Astrocyte (in vitro differentiated cells and primary cell): Measurements from ENCODE around the gene TACSTD2. TPM values are rescaled to one million over a fixed set of nuclear protein-coding genes. Genes with fewer than 3 reads are reported as not detected.
"Not testable (repeated sequence)": the region's sequence is repeated elsewhere in the genome, so short reads cannot be mapped to it uniquely, and the experiment has no call there.

Source experiments
- DNase-seq: peaks from one replicate; pipeline ENCODE4 v3.0.0-alpha.2; 2010; ENCODE audit warnings: low read depth
- FAIRE-seq: peaks from 2 replicates; lab custom pipeline; 2011; peaks lifted over from hg19 to GRCh38; lab: Jason Lieb, UNC
- H2AFZ ChIP-seq: 2 replicates; pipeline ENCODE4 v1.6.0; 2012; ENCODE audit warnings: low read depth, low read length, inconsistent platforms
- H3K27ac ChIP-seq: 2 replicates; pipeline ENCODE4 v1.5.1; 2011; ENCODE audit warnings: low read depth, low read length, inconsistent platforms
- H3K27me3 ChIP-seq: 2 replicates; pipeline ENCODE4 v1.6.0; 2011; ENCODE audit warnings: low read length, inconsistent platforms; ENCODE audit not compliant: insufficient read depth
- H3K36me3 ChIP-seq: 2 replicates; pipeline ENCODE4 v1.5.1; 2011; ENCODE audit warnings: low read length, inconsistent platforms; ENCODE audit not compliant: insufficient read depth
- H3K4me1 ChIP-seq: 2 replicates; pipeline ENCODE4 v1.5.1; 2011; ENCODE audit warnings: low read length, inconsistent platforms; ENCODE audit not compliant: insufficient read depth
- H3K4me2 ChIP-seq: 2 replicates; pipeline ENCODE4 v1.6.0; 2012; ENCODE audit warnings: low read length, inconsistent platforms
- H3K4me3 ChIP-seq: 2 replicates; pipeline ENCODE4 v1.5.1; 2011; ENCODE audit warnings: low read depth, mild to moderate bottlenecking, low read length, inconsistent platforms; ENCODE audit not compliant: insufficient read depth
- H3K79me2 ChIP-seq: 2 replicates; pipeline ENCODE4 v1.6.0; 2012; ENCODE audit warnings: mild to moderate bottlenecking, low read length, inconsistent platforms; ENCODE audit not compliant: insufficient read depth
- H3K9ac ChIP-seq: 2 replicates; pipeline ENCODE4 v1.6.0; 2012; ENCODE audit warnings: mild to moderate bottlenecking, low read length, inconsistent platforms
- H3K9me3 ChIP-seq: 2 replicates; pipeline ENCODE4 v1.5.1; 2012; ENCODE audit warnings: low read depth, mild to moderate bottlenecking, low read length, inconsistent platforms; ENCODE audit not compliant: insufficient read depth
- H4K20me1 ChIP-seq: 2 replicates; pipeline ENCODE4 v1.6.0; 2012; ENCODE audit warnings: low read length, inconsistent platforms; ENCODE audit not compliant: insufficient read depth
- H3K27ac Mint-ChIP-seq: one replicate; pipeline ENCODE4 v1.8.0; 2021; ENCODE audit warnings: mild to moderate bottlenecking, mixed read lengths; ENCODE audit not compliant: unreplicated experiment
- H3K27me3 Mint-ChIP-seq: one replicate; pipeline ENCODE4 v1.8.0; 2021; ENCODE audit warnings: low read depth, mixed read lengths; ENCODE audit not compliant: unreplicated experiment
- H3K36me3 Mint-ChIP-seq: one replicate; pipeline ENCODE4 v1.8.0; 2021; ENCODE audit warnings: low read depth, mixed read lengths; ENCODE audit not compliant: unreplicated experiment
- H3K4me1 Mint-ChIP-seq: one replicate; pipeline ENCODE4 v1.8.0; 2021; ENCODE audit warnings: low read depth, mixed read lengths; ENCODE audit not compliant: unreplicated experiment
- H3K4me3 Mint-ChIP-seq: one replicate; pipeline ENCODE4 v1.8.0; 2021; ENCODE audit warnings: mild to moderate bottlenecking, moderate library complexity, mixed read lengths; ENCODE audit not compliant: unreplicated experiment
- H3K9me3 Mint-ChIP-seq: one replicate; pipeline ENCODE4 v1.8.0; 2021; ENCODE audit warnings: mild to moderate bottlenecking, mixed read lengths; ENCODE audit not compliant: unreplicated experiment
- EZH2 ChIP-seq: IDR thresholded peaks from 2 replicates; pipeline ENCODE4 v1.6.1; 2012; ENCODE audit warnings: mild to moderate bottlenecking, low read length, inconsistent platforms; ENCODE audit not compliant: insufficient read depth
- total RNA-seq: library from RNA; stranded (reverse); gene quantifications from 2 replicates; pipeline ENCODE4 v1.2.1, GENCODE V29; 2021
- TF ChIP-seq, protein P1 (sequence below): IDR thresholded peaks from 2 replicates; pipeline ENCODE4 v1.5.1; 2011; ENCODE audit warnings: low read depth, mild to moderate bottlenecking, inconsistent platforms, low read length, moderate library complexity; ENCODE audit not compliant: insufficient read depth

Gene TACSTD2
- total RNA-seq, 1 donor from 2014 or later, result 3.0 TPM

DNA sequence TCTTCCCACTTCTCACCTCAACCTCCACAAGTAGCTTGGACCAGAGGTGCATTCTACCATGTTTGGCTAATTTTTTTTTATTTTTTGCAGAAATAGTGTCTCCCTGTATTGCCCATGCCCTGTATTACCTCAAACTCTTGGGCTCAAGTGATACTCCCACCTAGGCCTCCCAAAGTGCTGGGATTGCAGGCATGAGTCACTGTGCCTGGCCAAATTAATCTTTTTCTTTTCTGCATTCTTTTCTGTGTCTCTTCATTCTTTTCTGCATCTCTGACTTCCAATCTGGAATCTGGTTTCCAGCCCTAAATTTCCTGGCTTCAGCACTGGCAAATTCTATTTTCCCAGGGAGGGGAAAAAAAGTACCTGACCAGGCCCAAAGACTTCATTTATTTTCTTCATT, 31.2 kb upstream of the TACSTD2 start:
- Histone ChIP-seq H3K9me3 (peaks cover 3% of the 10 kb centered on the region), H3K4me2 (no peak overlapping the region), H3K36me3 (no peaks in the 10 kb centered on the region), H3K4me3 (no peak overlapping the region), H3K27ac (no peak overlapping the region), H2AFZ (no peak overlapping the region), H3K4me1 (no peaks in the 10 kb centered on the region), H3K27me3 (no peaks in the 10 kb centered on the region), H3K9ac (no peak overlapping the region), H3K79me2 (no peaks in the 10 kb centered on the region), H4K20me1 (no peaks in the 10 kb centered on the region)
- H3K4me3 Mint-ChIP-seq, result no peak overlapping the region
- H3K9me3 Mint-ChIP-seq, result peaks cover 6% of the 10 kb centered on the region
- no peak for TF ChIP-seq EZH2
- no peaks in the 10 kb centered on the region for H3K27me3 Mint-ChIP-seq
- DNase-seq (peak; percentile 39), FAIRE-seq (no peak)
- H3K4me1 Mint-ChIP-seq, result peaks cover 4% of the 10 kb centered on the region
- H3K36me3 Mint-ChIP-seq, result no peaks in the 10 kb centered on the region
- no peak overlapping the region for H3K27ac Mint-ChIP-seq

DNA sequence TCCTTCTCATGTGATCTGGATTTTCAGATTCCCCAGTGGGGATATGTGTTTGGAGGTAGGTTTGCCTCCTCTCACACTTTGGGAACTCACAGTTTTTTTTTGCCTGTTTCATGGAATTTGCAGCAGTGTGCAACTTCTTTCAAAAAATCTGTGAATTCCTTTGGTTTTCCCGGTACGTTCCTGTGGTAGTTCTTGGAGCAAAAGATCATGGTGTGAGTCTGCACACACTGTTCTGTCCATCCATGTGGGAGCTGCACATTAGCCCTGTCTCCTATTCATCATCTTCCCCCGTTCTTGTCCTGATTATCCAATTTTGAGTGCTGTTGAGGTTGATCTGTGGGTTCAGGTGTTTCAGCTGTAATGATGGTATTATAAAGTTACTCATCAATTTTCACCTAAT, 30.3 kb upstream of the TACSTD2 start:
- Histone ChIP-seq H3K27ac (no peak overlapping the region), H3K27me3 (no peaks in the 10 kb centered on the region), H2AFZ (no peak overlapping the region), H3K4me2 (no peak overlapping the region), H3K4me1 (no peaks in the 10 kb centered on the region), H3K9me3 (peaks cover under 1% of the 10 kb centered on the region), H3K79me2 (no peaks in the 10 kb centered on the region), H3K36me3 (no peaks in the 10 kb centered on the region), H3K9ac (no peak overlapping the region), H3K4me3 (no peak overlapping the region), H4K20me1 (no peaks in the 10 kb centered on the region)
- TF ChIP-seq EZH2, result no peak
- TF ChIP-seq, protein P1, sequence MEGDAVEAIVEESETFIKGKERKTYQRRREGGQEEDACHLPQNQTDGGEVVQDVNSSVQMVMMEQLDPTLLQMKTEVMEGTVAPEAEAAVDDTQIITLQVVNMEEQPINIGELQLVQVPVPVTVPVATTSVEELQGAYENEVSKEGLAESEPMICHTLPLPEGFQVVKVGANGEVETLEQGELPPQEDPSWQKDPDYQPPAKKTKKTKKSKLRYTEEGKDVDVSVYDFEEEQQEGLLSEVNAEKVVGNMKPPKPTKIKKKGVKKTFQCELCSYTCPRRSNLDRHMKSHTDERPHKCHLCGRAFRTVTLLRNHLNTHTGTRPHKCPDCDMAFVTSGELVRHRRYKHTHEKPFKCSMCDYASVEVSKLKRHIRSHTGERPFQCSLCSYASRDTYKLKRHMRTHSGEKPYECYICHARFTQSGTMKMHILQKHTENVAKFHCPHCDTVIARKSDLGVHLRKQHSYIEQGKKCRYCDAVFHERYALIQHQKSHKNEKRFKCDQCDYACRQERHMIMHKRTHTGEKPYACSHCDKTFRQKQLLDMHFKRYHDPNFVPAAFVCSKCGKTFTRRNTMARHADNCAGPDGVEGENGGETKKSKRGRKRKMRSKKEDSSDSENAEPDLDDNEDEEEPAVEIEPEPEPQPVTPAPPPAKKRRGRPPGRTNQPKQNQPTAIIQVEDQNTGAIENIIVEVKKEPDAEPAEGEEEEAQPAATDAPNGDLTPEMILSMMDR, result no peak
- Mint-ChIP-seq H3K27ac (no peak overlapping the region), H3K36me3 (no peaks in the 10 kb centered on the region), H3K27me3 (no peaks in the 10 kb centered on the region), H3K4me1 (peaks cover 4% of the 10 kb centered on the region), H3K9me3 (peaks cover 6% of the 10 kb centered on the region), H3K4me3 (no peak overlapping the region)
- DNase-seq (peak; percentile 71), FAIRE-seq (no peak)

DNA sequence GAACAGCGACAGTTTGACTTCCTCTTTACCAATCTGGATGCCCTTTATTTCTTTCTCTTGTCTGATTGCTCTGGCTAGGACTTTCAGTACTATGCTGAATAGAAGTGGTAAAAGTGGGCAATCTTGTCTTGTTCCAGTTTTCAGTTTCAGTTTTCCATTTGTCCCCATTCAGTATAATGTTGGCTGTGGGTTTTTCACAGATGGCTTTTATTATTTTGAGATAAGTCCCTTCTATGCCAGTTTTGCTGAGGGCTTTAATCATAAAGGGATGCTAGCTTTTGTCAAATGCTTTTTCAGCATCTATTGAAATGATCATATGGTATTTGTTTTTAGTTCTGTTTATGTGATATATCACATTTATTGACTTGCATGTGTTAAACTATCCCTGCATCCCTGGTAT, 24.9 kb upstream of the TACSTD2 start:
- H3K4me2 ChIP-seq, result not testable (repeated sequence)
- H3K9me3 Mint-ChIP-seq, result peaks cover 15% of the 10 kb centered on the region

More for the DNA sequence above, 24.9 kb upstream of the TACSTD2 start:
- not testable (repeated sequence) for H3K36me3 ChIP-seq, H3K27ac ChIP-seq, H3K79me2 ChIP-seq, H3K4me3 ChIP-seq, H3K9ac ChIP-seq, DNase-seq, FAIRE-seq, H3K27ac Mint-ChIP-seq, H3K36me3 Mint-ChIP-seq, H3K27me3 ChIP-seq, H4K20me1 ChIP-seq, H3K4me1 ChIP-seq, H3K27me3 Mint-ChIP-seq, H2AFZ ChIP-seq, H3K4me3 Mint-ChIP-seq, H3K4me1 Mint-ChIP-seq, H3K9me3 ChIP-seq
